GM06990 (cell line): ENCODE measurements around the gene ABHD17A.

ENCODE experiments used
- DNase-seq: peaks from one replicate; pipeline ENCODE4 v3.0.0-alpha.2; 2011; ENCODE audit not compliant: insufficient read length; ENCODE audit errors: extremely low read depth
- H3K27me3 ChIP-seq: replicated peaks from 2 replicates; pipeline ENCODE4 v1.6.0; 2011; ENCODE audit warnings: low read length; ENCODE audit not compliant: control insufficient read depth, insufficient read depth
- H3K36me3 ChIP-seq: 2 replicates; pipeline ENCODE4 v1.5.1; 2011; ENCODE audit warnings: low read length; ENCODE audit not compliant: control insufficient read depth, insufficient read depth
- H3K4me3 ChIP-seq: replicated peaks from 2 replicates; pipeline ENCODE4 v1.5.1; 2011; ENCODE audit warnings: low read depth, mild to moderate bottlenecking, control low read depth, low read length
- CTCF ChIP-seq: IDR thresholded peaks from 2 replicates; pipeline ENCODE4 v1.5.1; 2011; ENCODE audit warnings: low read length, control low read depth, mild to moderate bottlenecking, inconsistent platforms; ENCODE audit not compliant: insufficient read depth, poor library complexity, severe bottlenecking

The ABHD17A gene

GRCh38 chr19:1862068-1862423 lies 23.2 kb downstream of the ABHD17A start:
- Histone ChIP-seq H3K4me3 (peak overlapping the region; percentile 70), H3K27me3 (no peaks in the 10 kb centered on the region), H3K36me3 (no peaks in the 10 kb centered on the region)
- DNase-seq, result no peak
- no peak for TF ChIP-seq CTCF

GRCh38 chr19:1861599-1862031 lies 23.7 kb downstream of the ABHD17A start:
- H3K4me3 ChIP-seq, result peak overlapping the region; percentile 70
- TF ChIP-seq CTCF, result no peak
- H3K27me3 ChIP-seq, result no peaks in the 10 kb centered on the region
- no peak for DNase-seq
- H3K36me3 ChIP-seq, result no peaks in the 10 kb centered on the region

GRCh38 chr19:1860821-1861598 lies 24.3 kb downstream of the ABHD17A start:
- peak overlapping the region; percentile 70 for H3K4me3 ChIP-seq
- H3K36me3 ChIP-seq, result no peaks in the 10 kb centered on the region
- TF ChIP-seq CTCF, result no peak
- DNase-seq, result no peak
- H3K27me3 ChIP-seq, result no peaks in the 10 kb centered on the region

- Histone ChIP-seq H3K27me3 (no peaks in the 10 kb centered on the region), H3K36me3 (no peaks in the 10 kb centered on the region), H3K4me3 (no peak overlapping the region)
- no peak for DNase-seq
- TF ChIP-seq CTCF, result no peak
These were observed 25.1 kb downstream of the ABHD17A start for GRCh38 chr19:1860042-1860775.

GRCh38 chr19:1859331-1859781 lies 25.9 kb downstream of the ABHD17A start:
- Histone ChIP-seq H3K36me3 (no peaks in the 10 kb centered on the region), H3K27me3 (no peaks in the 10 kb centered on the region), H3K4me3 (no peak overlapping the region)
- no peak for TF ChIP-seq CTCF
- no peak for DNase-seq
